A549 (cell line): ENCODE data around the gene AMOT. TPM values are rescaled to one million over a fixed set of nuclear protein-coding genes. Genes with fewer than 3 reads are reported as not detected.

Source experiments
- ATAC-seq, 2 experiments: fragments of 200-7000 bp in 1 of 2; fragments of >200 bp in 1 of 2; cut with Nextera tagmentation in 1 of 2; cut with Tn5 transposase in 1 of 2; 3 replicates each; pipeline versions ENCODE4 v1.8.0 to v1.9.1; 2018 to 2020; ENCODE audit warnings: mild to moderate bottlenecking in 1 of 2, moderate library complexity in 1 of 2
- CTCF ChIA-PET: fragments of 300-600 bp; sonication (Branson Sonifier 250); formaldehyde crosslinking; extraction: SDS; loops from one replicate; lab custom pipeline; 2021; ENCODE audit warnings: antibody characterized with exemption, inconsistent platforms; lab: Yijun Ruan, JAX
- POLR2A ChIA-PET: fragments of 350-600 bp; formaldehyde crosslinking; extraction: SDS; loops from one replicate; lab custom pipeline; 2021; ENCODE audit warnings: antibody characterized with exemption, inconsistent platforms; lab: Yijun Ruan, JAX
- DNase-seq, 2 experiments: peaks; one replicate each; pipeline versions ENCODE4 v3.0.0 to v3.0.0-alpha.2; 2011 to 2016; ENCODE audit warnings: low read depth in 1 of 2, low spot score in 1 of 2
- FAIRE-seq: peaks from 2 replicates; lab custom pipeline; 2011; peaks lifted over from hg19 to GRCh38; lab: Jason Lieb, UNC
- H3K27ac ChIP-seq, 2 experiments: fragments of >200 bp; sonication (Bioruptor Twin); formaldehyde crosslinking; 3 replicates each; pipeline ENCODE4 v1.5.1; 2016 to 2017
- H3K4me1 ChIP-seq: fragments of >200 bp; sonication (Bioruptor Twin); formaldehyde crosslinking; 3 replicates; pipeline ENCODE4 v1.6.1; 2016
- H3K4me2 ChIP-seq: fragments of >200 bp; sonication (Bioruptor Twin); formaldehyde crosslinking; 3 replicates; pipeline ENCODE4 v1.6.1; 2016
- H3K4me3 ChIP-seq: fragments of >200 bp; sonication (Bioruptor Twin); formaldehyde crosslinking; 3 replicates; pipeline ENCODE4 v1.5.1; 2016
- H3K9me3 ChIP-seq: fragments of >200 bp; sonication (Bioruptor Twin); formaldehyde crosslinking; 3 replicates; pipeline ENCODE4 v1.6.1; 2016
- ATOH8 ChIP-seq: fragments of 250-450 bp; sonication (Bioruptor Pico); IDR thresholded peaks from 2 replicates; pipeline ENCODE4 v1.5.0; 2020; ENCODE audit warnings: low read depth, mild to moderate bottlenecking, moderate library complexity
- BCL3 ChIP-seq: fragments of >200 bp; sonication (Bioruptor Twin); formaldehyde crosslinking; IDR thresholded peaks from 3 replicates; pipeline ENCODE4 v1.6.1; 2016
- CHD2 ChIP-seq: fragments of 150-350 bp; IDR thresholded peaks from 2 replicates; pipeline ENCODE4 v1.6.1; 2014; ENCODE audit warnings: low read length; ENCODE audit not compliant: partially characterized antibody
- E2F6 ChIP-seq: IDR thresholded peaks from 2 replicates; pipeline ENCODE4 v1.6.1; 2012; ENCODE audit warnings: low read depth, borderline replicate concordance
- EHMT2 ChIP-seq: fragments of 200-600 bp; sonication (generic); IDR thresholded peaks from 2 replicates; pipeline ENCODE4 v1.6.1; 2016; ENCODE audit warnings: antibody characterized with exemption, low read depth, mild to moderate bottlenecking, moderate library complexity
- ELK1 ChIP-seq: fragments of 150-350 bp; IDR thresholded peaks from 2 replicates; pipeline ENCODE4 v1.6.1; 2014; ENCODE audit warnings: low read depth, mild to moderate bottlenecking, low read length
- FOSL2 ChIP-seq, 2 experiments: fragments of 450-650 bp in 1 of 2; fragments of >200 bp in 1 of 2; sonication (Bioruptor Twin) in 1 of 2; formaldehyde crosslinking; IDR thresholded peaks; 2 replicates each; pipeline versions ENCODE4 v1.5.0 to v1.6.1; 2016 to 2020; ENCODE audit warnings: mild to moderate bottlenecking in 1 of 2, moderate library complexity in 1 of 2
- HOXB13 ChIP-seq: fragments of 250-450 bp; sonication (Bioruptor Pico); IDR thresholded peaks from 2 replicates; pipeline ENCODE4 v1.5.0; 2020; ENCODE audit warnings: low read depth, mild to moderate bottlenecking, moderate library complexity
- JUNB ChIP-seq: fragments of >200 bp; sonication (Bioruptor Twin); formaldehyde crosslinking; IDR thresholded peaks from 2 replicates; pipeline ENCODE4 v1.6.1; 2016
- KDM1A ChIP-seq: fragments of 200-600 bp; sonication (generic); IDR thresholded peaks from 2 replicates; pipeline ENCODE4 v1.6.1; 2016; ENCODE audit warnings: low read depth, mild to moderate bottlenecking
- KDM5A ChIP-seq: fragments of 200-600 bp; sonication (generic); IDR thresholded peaks from 2 replicates; pipeline ENCODE4 v1.6.1; 2016; ENCODE audit warnings: antibody characterized with exemption, mild to moderate bottlenecking
- MAX ChIP-seq: IDR thresholded peaks from 2 replicates; pipeline ENCODE4 v1.6.1; 2012
- MYC ChIP-seq: IDR thresholded peaks from 2 replicates; pipeline ENCODE4 v1.6.1; 2012; ENCODE audit warnings: mild to moderate bottlenecking, inconsistent platforms, low read length, improper control_type of control experiment, borderline replicate concordance
- NPAS2 ChIP-seq: fragments of 250-450 bp; sonication (Bioruptor Pico); IDR thresholded peaks from 2 replicates; pipeline ENCODE4 v1.8.0; 2022; ENCODE audit warnings: mild to moderate bottlenecking, moderate library complexity, borderline replicate concordance
- PBX3 ChIP-seq: IDR thresholded peaks from 2 replicates; pipeline ENCODE4 v1.6.1; 2012
- POLR2A ChIP-seq: IDR thresholded peaks from 2 replicates; pipeline ENCODE4 v1.6.1; 2012; ENCODE audit warnings: mild to moderate bottlenecking, low read length
- POLR2AphosphoS2 ChIP-seq: conservative IDR thresholded peaks from 2 replicates; pipeline ENCODE4 v1.6.1; 2012; ENCODE audit warnings: low read length, improper control_type of control experiment, inconsistent platforms
- RAD21 ChIP-seq, 2 experiments: fragments of >200 bp in 1 of 2; sonication (Bioruptor Twin) in 1 of 2; formaldehyde crosslinking in 1 of 2; IDR thresholded peaks in 1 of 2; conservative IDR thresholded peaks in 1 of 2; 2 replicates in 1 of 2; 3 replicates in 1 of 2; pipeline ENCODE4 v1.6.1; 2012 to 2018; ENCODE audit warnings: inconsistent platforms in 1 of 2
- RARB ChIP-seq: fragments of 250-450 bp; sonication (Bioruptor Pico); IDR thresholded peaks from 2 replicates; pipeline ENCODE4 v1.8.0; 2021; ENCODE audit warnings: mild to moderate bottlenecking, moderate library complexity
- RCOR1 ChIP-seq: fragments of 150-350 bp; IDR thresholded peaks from 2 replicates; pipeline ENCODE4 v1.6.1; 2014; ENCODE audit warnings: antibody characterized with exemption, low read length, low read depth
- REST ChIP-seq: fragments of 200-600 bp; sonication (generic); IDR thresholded peaks from 2 replicates; pipeline ENCODE4 v1.6.1; 2016; ENCODE audit warnings: antibody characterized with exemption, mild to moderate bottlenecking, moderate library complexity
- RNF2 ChIP-seq: fragments of 200-600 bp; sonication (generic); IDR thresholded peaks from 2 replicates; pipeline ENCODE4 v1.6.1; 2016; ENCODE audit warnings: low read depth, mild to moderate bottlenecking, antibody characterized with exemption, moderate library complexity, borderline replicate concordance
- SREBF2 ChIP-seq: fragments of 450-650 bp; IDR thresholded peaks from 2 replicates; pipeline ENCODE4 v1.6.1; 2014; ENCODE audit warnings: mild to moderate bottlenecking, moderate library complexity
- ZC3H11A ChIP-seq: fragments of 450-650 bp; IDR thresholded peaks from 2 replicates; pipeline ENCODE4 v1.6.1; 2014; ENCODE audit warnings: antibody characterized with exemption, mild to moderate bottlenecking
- ZNF302 ChIP-seq: fragments of 250-450 bp; sonication (Bioruptor Pico); IDR thresholded peaks from 2 replicates; pipeline ENCODE4 v1.9.0; 2021; ENCODE audit warnings: inconsistent platforms, mild to moderate bottlenecking, moderate library complexity
- WGBS: methylation state at CpG from one replicate; pipeline ENCODE4 v1.1.6; 2017; ENCODE audit errors: missing lambda C conversion rate; 5-methylcytosine and 5-hydroxymethylcytosine counted together
- polyA plus RNA-seq, 4 experiments: library from polyadenylated mRNA; depleted of rRNA in 3 of 4; stranded (reverse); fragments of >200 nt; fragmentation: RNase III in 1 of 4; extraction: RNeasy Plus Mini Kit Qiagen cat#74134 plus additional on column Dnase treatment in 1 of 4; gene quantifications; 2 replicates in 3 of 4; 3 replicates in 1 of 4; pipeline ENCODE4 v1.2.3, GENCODE V29; 2011 to 2017

AMOT gene
- polyA plus RNA-seq, 2 of the 4 experiments (the other 2 are of a cell fraction) = 0.03 to 0.05 TPM

- Histone ChIP-seq H3K27ac (no peak overlapping the region), H3K9me3 (no peaks in the 10 kb centered on the region), H3K4me1 (no peaks in the 10 kb centered on the region), H3K4me3 (no peak overlapping the region), H3K4me2 (no peak overlapping the region)
- WGBS = 4% methylated on average over 2 of the region's 2 CpGs
- DNase-seq = no peak
- FAIRE-seq = no peak
- POLR2A ChIA-PET = no interaction called here
- ATAC-seq = no peak
- TF ChIP-seq PBX3 = no peak
- TF ChIP-seq RCOR1 = no peak
- no peak for TF ChIP-seq RARB
- TF ChIP-seq CHD2 = no peak
- no peak for TF ChIP-seq HOXB13 (CRISPR knock-in tag)
- no peak for TF ChIP-seq MAX
- TF ChIP-seq E2F6 = no peak
- TF ChIP-seq KDM1A = no peak
- no peak for TF ChIP-seq KDM5A
- no peak for TF ChIP-seq ZNF302 (CRISPR knock-in tag)
- TF ChIP-seq MYC = no peak
- TF ChIP-seq ZC3H11A = no peak
- TF ChIP-seq RAD21 (conservative IDR thresholded peaks at IDR 0.05 in 1 of 2, IDR thresholded peaks at IDR 0.05 in 1 of 2) = no peak
- TF ChIP-seq NPAS2 (CRISPR knock-in tag) = no peak
- TF ChIP-seq ATOH8 = no peak
- no peak for TF ChIP-seq SREBF2
- TF ChIP-seq FOSL2 (IDR thresholded peaks at IDR 0.05) = no peak
- no peak for TF ChIP-seq FOSL2 (CRISPR knock-in tag; IDR thresholded peaks at IDR 0.05)
- TF ChIP-seq BCL3 = no peak
- CTCF ChIA-PET = no interaction called here
These were observed 6.2 kb upstream of the AMOT start for GRCh38 chrX:112846782-112847181.

GRCh38 chrX:112846187-112846586 is 5.6 kb upstream of the AMOT start:
- TF ChIP-seq POLR2AphosphoS2 (no peak), FOSL2 (IDR thresholded peaks at IDR 0.05) (no peak), FOSL2 (CRISPR knock-in tag; IDR thresholded peaks at IDR 0.05) (no peak), ELK1 (no peak), RNF2 (no peak), REST (no peak), EHMT2 (no peak), ZC3H11A (no peak), JUNB (no peak), POLR2A (no peak), KDM1A (no peak)
- POLR2A ChIA-PET = no interaction called here
- CTCF ChIA-PET = no interaction called here
- H3K4me1 ChIP-seq = no peaks in the 10 kb centered on the region
- DNase-seq (no peak), FAIRE-seq (no peak), ATAC-seq (no peak)
- 20% methylated on average over 4 of the region's 4 CpGs for WGBS
- H3K4me2 ChIP-seq = no peak overlapping the region
- no peak overlapping the region for H3K27ac ChIP-seq
- no peak overlapping the region for H3K4me3 ChIP-seq
- H3K9me3 ChIP-seq = no peaks in the 10 kb centered on the region
